PC-3 (cell line): ENCODE results near the gene DIP2B. TPM values are rescaled to one million over a fixed set of nuclear protein-coding genes. Genes with fewer than 3 reads are reported as not detected.

Experiments used
- ATAC-seq: fragments of 200-7000 bp; cut with Tn5 transposase; 2 replicates; pipeline ENCODE4 v1.9.1; 2020; ENCODE audit warnings: mild to moderate bottlenecking, moderate library complexity
- BruUV-seq: library from RNA; stranded (reverse); fragments of 400-500 nt; replicated peaks from 2 replicates; lab custom pipeline; 2021; lab: Mats Ljungman, UMichigan
- CTCF ChIA-PET: fragments of 300-600 bp; sonication (Branson Sonifier 250); formaldehyde crosslinking; loops from one replicate; lab custom pipeline; 2022; ENCODE audit warnings: antibody characterized with exemption; lab: Charles Lee
- POLR2A ChIA-PET: fragments of 300-600 bp; sonication (Branson Sonifier 250); formaldehyde crosslinking; loops from one replicate; lab custom pipeline; 2022; ENCODE audit warnings: antibody characterized with exemption; ENCODE audit not compliant: unreplicated experiment; lab: Charles Lee
- DNase-seq: peaks from one replicate; pipeline ENCODE4 v3.0.0-alpha.2; 2015
- H2AFZ ChIP-seq: fragments of 300-600 bp; sonication (generic); 2 replicates; pipeline ENCODE4 v1.6.0; 2016; ENCODE audit warnings: antibody characterized with exemption, low read length
- H3F3A ChIP-seq: fragments of 300-600 bp; sonication (generic); one replicate; pipeline ENCODE4 v1.6.0; 2017; ENCODE audit warnings: antibody characterized with exemption, low read length, control low read depth, mild to moderate bottlenecking; ENCODE audit not compliant: unreplicated experiment
- H3K27ac ChIP-seq: fragments of 300-600 bp; sonication (generic); 2 replicates; pipeline ENCODE4 v1.5.1; 2016; ENCODE audit warnings: mild to moderate bottlenecking, low read length
- H3K27me3 ChIP-seq: fragments of 300-600 bp; sonication (generic); 2 replicates; pipeline ENCODE4 v1.6.1; 2016; ENCODE audit warnings: low read length, mixed read lengths
- H3K36me3 ChIP-seq: fragments of 300-600 bp; sonication (generic); 2 replicates; pipeline ENCODE4 v1.6.1; 2016; ENCODE audit warnings: low read depth, mixed run types, low read length, mixed read lengths
- H3K4me1 ChIP-seq: fragments of 300-600 bp; sonication (generic); 2 replicates; pipeline ENCODE4 v1.5.1; 2016; ENCODE audit warnings: low read length; ENCODE audit not compliant: insufficient read depth
- H3K4me2 ChIP-seq: fragments of 300-600 bp; sonication (generic); 2 replicates; pipeline ENCODE4 v1.6.0; 2016; ENCODE audit warnings: low read length
- H3K4me3 ChIP-seq: fragments of 300-600 bp; sonication (generic); 2 replicates; pipeline ENCODE4 v1.5.1; 2016; ENCODE audit warnings: mild to moderate bottlenecking, low read length, mixed read lengths
- H3K79me2 ChIP-seq: fragments of 300-600 bp; sonication (generic); 2 replicates; pipeline ENCODE4 v1.6.1; 2017; ENCODE audit warnings: low read length, mixed read lengths
- H3K9ac ChIP-seq: fragments of 300-600 bp; sonication (generic); 2 replicates; pipeline ENCODE4 v1.6.0; 2016; ENCODE audit warnings: mild to moderate bottlenecking, low read length
- H3K9me2 ChIP-seq: fragments of 300-600 bp; sonication (generic); replicated peaks from 2 replicates; pipeline ENCODE4 v1.6.1; 2016; ENCODE audit warnings: mixed run types, low read length, mixed read lengths
- H3K9me3 ChIP-seq: fragments of 300-600 bp; sonication (generic); 2 replicates; pipeline ENCODE4 v1.6.1; 2016; ENCODE audit warnings: low read length, mixed read lengths
- H4K20me1 ChIP-seq: fragments of 300-600 bp; sonication (generic); 2 replicates; pipeline ENCODE4 v1.6.1; 2016; ENCODE audit warnings: low read length, mixed read lengths
- CTCF ChIP-seq: fragments of 300-600 bp; sonication (generic); conservative IDR thresholded peaks from 2 replicates; pipeline ENCODE4 v1.5.1; 2017; ENCODE audit warnings: antibody characterized with exemption, low read depth, mild to moderate bottlenecking, low read length
- EZH2 ChIP-seq: fragments of 300-600 bp; sonication (generic); IDR thresholded peaks from one replicate; pipeline ENCODE4 v1.6.1; 2017; ENCODE audit warnings: antibody characterized with exemption, mild to moderate bottlenecking, low read length; ENCODE audit not compliant: unreplicated experiment
- EZH2phosphoT487 ChIP-seq: fragments of 300-600 bp; sonication (generic); IDR thresholded peaks from 2 replicates; pipeline ENCODE4 v1.6.1; 2018; ENCODE audit warnings: mild to moderate bottlenecking, antibody characterized with exemption, low read length, borderline replicate concordance
- intact Hi-C: fragments of 100-400 bp; cut with micrococcal nuclease; formaldehyde crosslinking; loops from 2 replicates; pipeline ENCODE4 v1.9.0; 2023
- total RNA-seq: library from RNA; depleted of rRNA; stranded (reverse); fragments of >200 nt; gene quantifications from 2 replicates; pipeline ENCODE4 v1.2.3, GENCODE V29; 2014

Gene DIP2B
- total RNA-seq, 1 experiment from 2014 or later: 36.3 TPM

- no peaks in the 10 kb centered on the region for H3K9me3 ChIP-seq
- intact Hi-C loops: loop anchor here (10.0 kb wide), 1 partner anchor 235 kb away; the partner anchor contains the start of gene DIP2B
- ChIA-PET CTCF (no interaction called here), POLR2A (no interaction called here)
- H3K4me1 ChIP-seq: no peaks in the 10 kb centered on the region
- BruUV-seq: no TSS peak
- ATAC-seq (peak; percentile 76), DNase-seq (peak; percentile 48)
- no peaks in the 10 kb centered on the region for H3K9me2 ChIP-seq
- no peak overlapping the region for H3K4me3 ChIP-seq
- no peaks in the 10 kb centered on the region for H3K27me3 ChIP-seq
- H3K4me2 ChIP-seq: no peak overlapping the region
- H3F3A ChIP-seq: no peaks in the 10 kb centered on the region
- TF ChIP-seq CTCF: no peak
- no peak for TF ChIP-seq EZH2phosphoT487
- no peak for TF ChIP-seq EZH2
- no peaks in the 10 kb centered on the region for H3K79me2 ChIP-seq
- H3K36me3 ChIP-seq: peaks cover 63% of the 10 kb centered on the region
- no peaks in the 10 kb centered on the region for H4K20me1 ChIP-seq
- no peak overlapping the region for H3K9ac ChIP-seq
- H2AFZ ChIP-seq: no peak overlapping the region
- H3K27ac ChIP-seq: no peak overlapping the region
Observed at GRCh38 chr12:50739611-50740010, 234.8 kb downstream of the DIP2B start.

GRCh38 chr12:50740307-50740706 is 235.5 kb downstream of the DIP2B start:
- intact Hi-C loops: no loop called here
- POLR2A ChIA-PET: no interaction called here
- Histone ChIP-seq H3K27me3 (no peaks in the 10 kb centered on the region), H3K4me2 (no peak overlapping the region), H3K27ac (no peak overlapping the region), H4K20me1 (no peaks in the 10 kb centered on the region), H2AFZ (no peak overlapping the region), H3K4me1 (no peaks in the 10 kb centered on the region), H3K9ac (no peak overlapping the region), H3K36me3 (peaks cover 63% of the 10 kb centered on the region), H3K9me2 (no peaks in the 10 kb centered on the region), H3K79me2 (no peaks in the 10 kb centered on the region), H3K9me3 (no peaks in the 10 kb centered on the region), H3F3A (no peaks in the 10 kb centered on the region), H3K4me3 (no peak overlapping the region)
- TF ChIP-seq EZH2phosphoT487 (no peak), CTCF (no peak)
- CTCF ChIA-PET: no interaction called here
- ATAC-seq (no peak), DNase-seq (no peak)
- no TSS peak for BruUV-seq

GRCh38 chr12:50742776-50743175 is 238.0 kb downstream of the DIP2B start:
- intact Hi-C loops: no loop called here
- Histone ChIP-seq H3K9me2 (no peaks in the 10 kb centered on the region), H3K4me1 (no peaks in the 10 kb centered on the region), H3F3A (no peaks in the 10 kb centered on the region), H3K27me3 (no peaks in the 10 kb centered on the region), H4K20me1 (no peaks in the 10 kb centered on the region), H3K9ac (no peak overlapping the region), H3K4me3 (no peak overlapping the region), H3K4me2 (no peak overlapping the region), H3K9me3 (no peaks in the 10 kb centered on the region), H3K27ac (no peak overlapping the region), H3K79me2 (no peaks in the 10 kb centered on the region), H3K36me3 (peaks cover 67% of the 10 kb centered on the region), H2AFZ (no peak overlapping the region)
- BruUV-seq: no TSS peak
- TF ChIP-seq CTCF (no peak), EZH2phosphoT487 (no peak), EZH2 (no peak)
- CTCF ChIA-PET: no interaction called here
- DNase-seq (no peak), ATAC-seq (no peak)
- POLR2A ChIA-PET: no interaction called here
